HEK293 (cell line): ENCODE measurements around the gene PXMP2.

Experiments used
- CTCF ChIA-PET: fragments of 350-600 bp; formaldehyde crosslinking; extraction: SDS; loops from one replicate; lab custom pipeline; 2021; ENCODE audit warnings: antibody characterized with exemption; lab: Yijun Ruan, JAX
- POLR2A ChIA-PET: fragments of 300-600 bp; formaldehyde crosslinking; extraction: SDS; loops from one replicate; lab custom pipeline; 2020; ENCODE audit warnings: antibody characterized with exemption, inconsistent platforms; lab: Yijun Ruan, JAX
- H3K27ac ChIP-seq: fragments of 200-500 bp; sonication (Bioruptor generic); 2 replicates; pipeline ENCODE4 v1.5.1; 2014; ENCODE audit warnings: low read depth, low read length, control low read depth, inconsistent platforms; ENCODE audit errors: extremely low read depth
- H3K36me3 ChIP-seq, 2 experiments: fragments of 200-500 bp in 1 of 2; sonication (Bioruptor generic) in 1 of 2; 1 replicate in 1 of 2; 2 replicates in 1 of 2; pipeline ENCODE4 v1.5.1; 2014 to 2017; ENCODE audit warnings: inconsistent platforms in 2 of 2, low read length in 2 of 2; ENCODE audit not compliant: control insufficient read depth in 2 of 2, insufficient read depth in 1 of 2
- H3K4me1 ChIP-seq: fragments of 200-500 bp; sonication (Bioruptor generic); 2 replicates; pipeline ENCODE4 v1.5.1; 2014; ENCODE audit warnings: mild to moderate bottlenecking, low read length, inconsistent platforms; ENCODE audit not compliant: control insufficient read depth, insufficient read depth
- H3K4me3 ChIP-seq: 2 replicates; pipeline ENCODE4 v1.5.1; 2011; ENCODE audit warnings: low read depth, mild to moderate bottlenecking, control low read depth, low read length, moderate library complexity
- H3K9me3 ChIP-seq: fragments of 200-500 bp; sonication (Bioruptor generic); 2 replicates; pipeline ENCODE4 v1.5.1; 2014; ENCODE audit warnings: low read depth, low read length, inconsistent platforms; ENCODE audit not compliant: control insufficient read depth, insufficient read depth
- AEBP2 ChIP-seq: fragments of 450-650 bp; formaldehyde crosslinking; IDR thresholded peaks from 2 replicates; pipeline ENCODE4 v1.5.1; 2016; ENCODE audit warnings: missing biosample characterization, missing genetic modification characterization, borderline replicate concordance
- ATF2 ChIP-seq: fragments of 450-650 bp; formaldehyde crosslinking; IDR thresholded peaks from 2 replicates; pipeline ENCODE4 v1.5.1; 2016; ENCODE audit warnings: missing biosample characterization, missing genetic modification characterization, low read depth
- MYNN ChIP-seq: fragments of 450-650 bp; formaldehyde crosslinking; IDR thresholded peaks from 2 replicates; pipeline ENCODE4 v1.5.1; 2016; ENCODE audit warnings: missing biosample characterization, missing genetic modification characterization, borderline replicate concordance
- SP3 ChIP-seq: fragments of 450-650 bp; formaldehyde crosslinking; IDR thresholded peaks from 2 replicates; pipeline ENCODE4 v1.5.1; 2016; ENCODE audit warnings: missing biosample characterization, missing genetic modification characterization
- SP7 ChIP-seq: fragments of 450-650 bp; formaldehyde crosslinking; IDR thresholded peaks from 2 replicates; pipeline ENCODE4 v1.5.1; 2016; ENCODE audit warnings: missing biosample characterization, missing genetic modification characterization
- ZBTB7A ChIP-seq: fragments of 450-650 bp; formaldehyde crosslinking; IDR thresholded peaks from 2 replicates; pipeline ENCODE4 v1.5.1; 2016; ENCODE audit warnings: low read depth, missing biosample characterization, missing genetic modification characterization
- ZFP3 ChIP-seq: fragments of 450-650 bp; formaldehyde crosslinking; IDR thresholded peaks from 2 replicates; pipeline ENCODE4 v1.5.1; 2016; ENCODE audit warnings: low read depth, missing biosample characterization, missing genetic modification characterization
- ZNF10 ChIP-seq: fragments of 450-650 bp; formaldehyde crosslinking; IDR thresholded peaks from 2 replicates; pipeline ENCODE4 v1.5.1; 2017; ENCODE audit warnings: missing biosample characterization, missing genetic modification characterization
- ZNF146 ChIP-seq: fragments of 450-650 bp; formaldehyde crosslinking; IDR thresholded peaks from 2 replicates; pipeline ENCODE4 v1.5.1; 2016; ENCODE audit warnings: missing biosample characterization, missing genetic modification characterization
- ZNF23 ChIP-seq: fragments of 450-650 bp; formaldehyde crosslinking; IDR thresholded peaks from 2 replicates; pipeline ENCODE4 v1.5.1; 2016; ENCODE audit warnings: missing biosample characterization, missing genetic modification characterization, borderline replicate concordance
- ZNF248 ChIP-seq: fragments of 450-650 bp; formaldehyde crosslinking; IDR thresholded peaks from 2 replicates; pipeline ENCODE4 v1.5.1; 2017; ENCODE audit warnings: missing biosample characterization, missing genetic modification characterization
- ZNF274 ChIP-seq, 2 experiments: fragments of 200-500 bp in 1 of 2; fragments of 450-650 bp in 1 of 2; sonication (Bioruptor generic) in 1 of 2; formaldehyde crosslinking in 1 of 2; IDR thresholded peaks; 2 replicates each; pipeline versions ENCODE4 v1.5.1 to v1.6.1; 2014 to 2016; ENCODE audit warnings: borderline replicate concordance in 1 of 2, inconsistent platforms in 1 of 2, low read length in 1 of 2, missing biosample characterization in 1 of 2, missing genetic modification characterization in 1 of 2
- ZNF404 ChIP-seq: fragments of 450-650 bp; formaldehyde crosslinking; IDR thresholded peaks from 2 replicates; pipeline ENCODE4 v1.5.1; 2017; ENCODE audit warnings: missing biosample characterization, missing genetic modification characterization
- ZNF433 ChIP-seq: fragments of 450-650 bp; formaldehyde crosslinking; IDR thresholded peaks from 2 replicates; pipeline ENCODE4 v1.5.1; 2016; ENCODE audit warnings: missing biosample characterization, missing genetic modification characterization, low read depth
- ZNF514 ChIP-seq: fragments of 450-650 bp; formaldehyde crosslinking; IDR thresholded peaks from 2 replicates; pipeline ENCODE4 v1.5.1; 2016; ENCODE audit warnings: missing biosample characterization, missing genetic modification characterization
- ZNF518A ChIP-seq: fragments of 450-650 bp; formaldehyde crosslinking; conservative IDR thresholded peaks from 2 replicates; pipeline ENCODE4 v1.5.1; 2016; ENCODE audit warnings: low read depth, missing biosample characterization, missing genetic modification characterization
- ZNF624 ChIP-seq: fragments of 450-650 bp; formaldehyde crosslinking; IDR thresholded peaks from 2 replicates; pipeline ENCODE4 v1.5.1; 2017; ENCODE audit warnings: missing biosample characterization, missing genetic modification characterization
- ZNF658 ChIP-seq: fragments of 450-650 bp; formaldehyde crosslinking; IDR thresholded peaks from 2 replicates; pipeline ENCODE4; 2016; ENCODE audit warnings: missing biosample characterization, missing genetic modification characterization
- ZNF768 ChIP-seq: fragments of 450-650 bp; formaldehyde crosslinking; IDR thresholded peaks from 2 replicates; pipeline ENCODE4 v1.5.1; 2018; ENCODE audit warnings: missing biosample characterization, mild to moderate bottlenecking, missing genetic modification characterization

The PXMP2 gene

GRCh38 chr12:132660996-132661395 lies 26.4 kb upstream of the PXMP2 start (continued):
- TF ChIP-seq MYNN (tag by site-specific recombination) (no peak), ZNF404 (tag by site-specific recombination) (no peak)

- H3K4me1 ChIP-seq, result no peaks in the 10 kb centered on the region
- H3K27ac ChIP-seq, result no peak overlapping the region
- no peak overlapping the region for H3K4me3 ChIP-seq
- H3K36me3 ChIP-seq, result peaks cover 50 to 100% of the 10 kb centered on the region in 2 experiments
- H3K9me3 ChIP-seq, result no peaks in the 10 kb centered on the region
- ChIA-PET CTCF (no interaction called here), POLR2A (no interaction called here)
- TF ChIP-seq ATF2 (tag by site-specific recombination) (no peak), ZNF658 (tag by site-specific recombination) (no peak), ZNF274 (IDR thresholded peaks at IDR 0.05; ENCODE audit: low read length) (no peak), ZNF274 (tag by site-specific recombination; IDR thresholded peaks at IDR 0.05; ENCODE audit: borderline replicate concordance) (no peak), AEBP2 (no peak), ZNF146 (no peak)
Measured at GRCh38 chr12:132661972-132662371, 25.4 kb upstream of the PXMP2 start.

- Histone ChIP-seq H3K4me3 (no peak overlapping the region), H3K4me1 (no peaks in the 10 kb centered on the region), H3K27ac (no peak overlapping the region), H3K9me3 (no peaks in the 10 kb centered on the region), H3K36me3 (peaks cover 48 to 100% of the 10 kb centered on the region in 2 experiments)
- ChIA-PET POLR2A (no interaction called here), CTCF (interaction anchor here (0.9 kb wide), 1 partner anchor 242 kb away, joined by 3 read pairs; no protein-coding TSS in a partner anchor)
- TF ChIP-seq ZNF433 (tag by site-specific recombination) (no peak), ZNF146 (no peak), ZFP3 (no peak), ZNF768 (tag by site-specific recombination) (no peak), ZNF10 (tag by site-specific recombination) (no peak), SP7 (tag by site-specific recombination) (no peak), SP3 (tag by site-specific recombination) (no peak)
Measured at GRCh38 chr12:132662901-132663755, 24.3 kb upstream of the PXMP2 start.

GRCh38 chr12:132664206-132665148 lies 22.9 kb upstream of the PXMP2 start:
- Histone ChIP-seq H3K36me3 (peaks cover 55 to 100% of the 10 kb centered on the region in 2 experiments), H3K9me3 (no peaks in the 10 kb centered on the region), H3K27ac (no peak overlapping the region), H3K4me1 (no peaks in the 10 kb centered on the region), H3K4me3 (no peak overlapping the region)
- ChIA-PET CTCF (interaction anchor here (0.7 to 0.9 kb wide), 2 partner anchors 243 to 310 kb away, joined by 3 read pairs; no protein-coding TSS in a partner anchor), POLR2A (no interaction called here)
- TF ChIP-seq ZNF23 (tag by site-specific recombination), result no peak
- no peak for TF ChIP-seq ZNF518A (tag by site-specific recombination)
- no peak for TF ChIP-seq ZNF514
- no peak for TF ChIP-seq ZNF624
- no peak for TF ChIP-seq ZNF248 (tag by site-specific recombination)
- TF ChIP-seq ZBTB7A, result no peak
- no peak for TF ChIP-seq ZNF10 (tag by site-specific recombination)
